Sigmoid colon (tissue), 3 donors: ENCODE results near the gene PPP3R2.

ENCODE experiments used
- POLR2A ChIP-seq, 2 donors: fragments of 450-650 bp; IDR thresholded peaks; one replicate each; pipeline ENCODE4 v1.6.1; 2016; ENCODE audit warnings: antibody characterized with exemption in 2 of 2, mild to moderate bottlenecking in 2 of 2, moderate library complexity in 2 of 2
- TF ChIP-seq, protein P1 (sequence below), 4 experiments: fragments of 450-650 bp in 3 of 4; fragments of 200-600 bp in 1 of 4; IDR thresholded peaks; one replicate each; pipeline ENCODE4 v1.5.1; 2016 to 2019; ENCODE audit warnings: antibody characterized with exemption in 4 of 4, mild to moderate bottlenecking in 3 of 4, moderate library complexity in 2 of 4

- TF ChIP-seq, protein P1, sequence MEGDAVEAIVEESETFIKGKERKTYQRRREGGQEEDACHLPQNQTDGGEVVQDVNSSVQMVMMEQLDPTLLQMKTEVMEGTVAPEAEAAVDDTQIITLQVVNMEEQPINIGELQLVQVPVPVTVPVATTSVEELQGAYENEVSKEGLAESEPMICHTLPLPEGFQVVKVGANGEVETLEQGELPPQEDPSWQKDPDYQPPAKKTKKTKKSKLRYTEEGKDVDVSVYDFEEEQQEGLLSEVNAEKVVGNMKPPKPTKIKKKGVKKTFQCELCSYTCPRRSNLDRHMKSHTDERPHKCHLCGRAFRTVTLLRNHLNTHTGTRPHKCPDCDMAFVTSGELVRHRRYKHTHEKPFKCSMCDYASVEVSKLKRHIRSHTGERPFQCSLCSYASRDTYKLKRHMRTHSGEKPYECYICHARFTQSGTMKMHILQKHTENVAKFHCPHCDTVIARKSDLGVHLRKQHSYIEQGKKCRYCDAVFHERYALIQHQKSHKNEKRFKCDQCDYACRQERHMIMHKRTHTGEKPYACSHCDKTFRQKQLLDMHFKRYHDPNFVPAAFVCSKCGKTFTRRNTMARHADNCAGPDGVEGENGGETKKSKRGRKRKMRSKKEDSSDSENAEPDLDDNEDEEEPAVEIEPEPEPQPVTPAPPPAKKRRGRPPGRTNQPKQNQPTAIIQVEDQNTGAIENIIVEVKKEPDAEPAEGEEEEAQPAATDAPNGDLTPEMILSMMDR (IDR thresholded peaks at IDR 0.05), result no peak
- no peak for TF ChIP-seq POLR2A (IDR thresholded peaks at IDR 0.05)
Measured at GRCh38 chr9:101639785-101640665, 45.3 kb upstream of the PPP3R2 start.
